HEK293 (cell line): ENCODE results near the gene NEK1.

Source experiments
- PRDM4 ChIP-seq: fragments of 450-650 bp; formaldehyde crosslinking; IDR thresholded peaks from 2 replicates; pipeline ENCODE4 v1.5.1; 2017; ENCODE audit warnings: missing biosample characterization, missing genetic modification characterization
- REPIN1 ChIP-seq: fragments of 450-650 bp; formaldehyde crosslinking; IDR thresholded peaks from 2 replicates; pipeline ENCODE4 v1.5.1; 2017; ENCODE audit warnings: missing biosample characterization, missing genetic modification characterization, low read depth
- SCRT2 ChIP-seq: fragments of 450-650 bp; formaldehyde crosslinking; IDR thresholded peaks from 2 replicates; pipeline ENCODE4 v1.5.1; 2016; ENCODE audit warnings: missing biosample characterization, missing genetic modification characterization
- TRIM28 ChIP-seq: IDR thresholded peaks from 2 replicates; pipeline ENCODE4 v1.6.1; 2011; ENCODE audit warnings: low read length, control low read depth, borderline replicate concordance
- ZBTB11 ChIP-seq: fragments of 450-650 bp; formaldehyde crosslinking; conservative IDR thresholded peaks from 2 replicates; pipeline ENCODE4 v1.5.1; 2016; ENCODE audit warnings: low read depth, missing biosample characterization, missing genetic modification characterization
- ZEB2 ChIP-seq: fragments of 450-650 bp; formaldehyde crosslinking; IDR thresholded peaks from 2 replicates; pipeline ENCODE4 v1.5.1; 2016; ENCODE audit warnings: missing biosample characterization, missing genetic modification characterization
- ZFP69B ChIP-seq: fragments of 450-650 bp; formaldehyde crosslinking; IDR thresholded peaks from 2 replicates; pipeline ENCODE4 v1.5.1; 2016; ENCODE audit warnings: missing biosample characterization, missing genetic modification characterization
- ZNF121 ChIP-seq: fragments of 450-650 bp; formaldehyde crosslinking; IDR thresholded peaks from 2 replicates; pipeline ENCODE4 v1.5.1; 2016; ENCODE audit warnings: missing biosample characterization, missing genetic modification characterization
- ZNF146 ChIP-seq: fragments of 450-650 bp; formaldehyde crosslinking; IDR thresholded peaks from 2 replicates; pipeline ENCODE4 v1.5.1; 2016; ENCODE audit warnings: missing biosample characterization, missing genetic modification characterization
- ZNF175 ChIP-seq: fragments of 450-650 bp; formaldehyde crosslinking; IDR thresholded peaks from 2 replicates; pipeline ENCODE4 v1.5.1; 2016; ENCODE audit warnings: missing biosample characterization, missing genetic modification characterization
- ZNF19 ChIP-seq: fragments of 450-650 bp; formaldehyde crosslinking; IDR thresholded peaks from 2 replicates; pipeline ENCODE4; 2016; ENCODE audit warnings: missing biosample characterization, missing genetic modification characterization, low read depth
- ZNF202 ChIP-seq: fragments of 450-650 bp; formaldehyde crosslinking; IDR thresholded peaks from 2 replicates; pipeline ENCODE4 v1.5.1; 2016; ENCODE audit warnings: missing biosample characterization, missing genetic modification characterization, borderline replicate concordance
- ZNF214 ChIP-seq: fragments of 450-650 bp; formaldehyde crosslinking; IDR thresholded peaks from 2 replicates; pipeline ENCODE4 v1.5.1; 2017; ENCODE audit warnings: missing biosample characterization, mild to moderate bottlenecking, missing genetic modification characterization, borderline replicate concordance
- ZNF23 ChIP-seq: fragments of 450-650 bp; formaldehyde crosslinking; IDR thresholded peaks from 2 replicates; pipeline ENCODE4 v1.5.1; 2016; ENCODE audit warnings: missing biosample characterization, missing genetic modification characterization, borderline replicate concordance
- ZNF280D ChIP-seq: fragments of 450-650 bp; formaldehyde crosslinking; IDR thresholded peaks from 2 replicates; pipeline ENCODE4 v1.5.1; 2016; ENCODE audit warnings: missing biosample characterization, missing genetic modification characterization
- ZNF366 ChIP-seq: fragments of 450-650 bp; formaldehyde crosslinking; conservative IDR thresholded peaks from 2 replicates; pipeline ENCODE4 v1.5.1; 2016; ENCODE audit warnings: missing biosample characterization, missing genetic modification characterization
- ZNF513 ChIP-seq: fragments of 450-650 bp; IDR thresholded peaks from 2 replicates; pipeline ENCODE4 v1.5.1; 2018; ENCODE audit warnings: missing biosample characterization, missing genetic modification characterization
- ZNF514 ChIP-seq: fragments of 450-650 bp; formaldehyde crosslinking; IDR thresholded peaks from 2 replicates; pipeline ENCODE4 v1.5.1; 2016; ENCODE audit warnings: missing biosample characterization, missing genetic modification characterization
- ZNF529 ChIP-seq: fragments of 450-650 bp; formaldehyde crosslinking; IDR thresholded peaks from 2 replicates; pipeline ENCODE4 v1.5.1; 2017; ENCODE audit warnings: missing genetic modification characterization, missing biosample characterization; ENCODE audit not compliant: insufficient replicate concordance
- ZNF548 ChIP-seq: fragments of 450-650 bp; formaldehyde crosslinking; IDR thresholded peaks from 2 replicates; pipeline ENCODE4 v1.5.1; 2016; ENCODE audit warnings: missing biosample characterization, missing genetic modification characterization
- ZNF561 ChIP-seq: fragments of 450-650 bp; IDR thresholded peaks from 2 replicates; pipeline ENCODE4 v1.5.1; 2018; ENCODE audit warnings: missing biosample characterization, missing genetic modification characterization, borderline replicate concordance
- ZNF610 ChIP-seq: fragments of 450-650 bp; formaldehyde crosslinking; IDR thresholded peaks from 2 replicates; pipeline ENCODE4 v1.5.1; 2016; ENCODE audit warnings: missing biosample characterization, missing genetic modification characterization, borderline replicate concordance
- ZNF623 ChIP-seq: fragments of 450-650 bp; formaldehyde crosslinking; IDR thresholded peaks from 2 replicates; pipeline ENCODE4 v1.5.1; 2016; ENCODE audit warnings: missing biosample characterization, missing genetic modification characterization
- ZNF664 ChIP-seq: fragments of 450-650 bp; formaldehyde crosslinking; IDR thresholded peaks from 2 replicates; pipeline ENCODE4 v1.5.1; 2016; ENCODE audit warnings: missing biosample characterization, missing genetic modification characterization
- ZNF677 ChIP-seq: fragments of 450-650 bp; IDR thresholded peaks from 2 replicates; pipeline ENCODE4 v1.5.0; 2018; ENCODE audit warnings: missing biosample characterization, mild to moderate bottlenecking, missing genetic modification characterization, moderate library complexity
- ZNF704 ChIP-seq: fragments of 450-650 bp; formaldehyde crosslinking; IDR thresholded peaks from 2 replicates; pipeline ENCODE4 v1.5.1; 2016; ENCODE audit warnings: missing biosample characterization, missing genetic modification characterization
- ZNF768 ChIP-seq: fragments of 450-650 bp; formaldehyde crosslinking; IDR thresholded peaks from 2 replicates; pipeline ENCODE4 v1.5.1; 2018; ENCODE audit warnings: missing biosample characterization, mild to moderate bottlenecking, missing genetic modification characterization
- ZSCAN30 ChIP-seq: fragments of 450-650 bp; IDR thresholded peaks from 2 replicates; pipeline ENCODE4 v1.5.1; 2018; ENCODE audit warnings: missing biosample characterization, mild to moderate bottlenecking, missing genetic modification characterization, moderate library complexity

Gene NEK1

GRCh38 chr4:169659716-169660670 is 47.6 kb upstream of the NEK1 start (continued):
- TF ChIP-seq PRDM4 (tag by site-specific recombination) (peak; percentile 70; the same call in 1 of the 2 replicates), ZSCAN30 (no peak), TRIM28 (peak; percentile 91), ZBTB11 (no peak), ZNF23 (tag by site-specific recombination) (no peak), ZNF366 (tag by site-specific recombination) (peak; percentile 36; the same call in 1 of the 2 replicates), ZNF514 (tag by site-specific recombination) (no peak), ZNF768 (tag by site-specific recombination) (no peak), ZNF704 (tag by site-specific recombination) (no peak), REPIN1 (tag by site-specific recombination) (no peak), ZNF121 (tag by site-specific recombination) (no peak), ZFP69B (peak; percentile 54), ZNF561 (tag by site-specific recombination) (no peak; the same call in none of the 2 replicates), ZNF202 (tag by site-specific recombination) (no peak), ZNF280D (tag by site-specific recombination) (no peak), ZNF175 (tag by site-specific recombination) (no peak), ZNF146 (tag by site-specific recombination) (no peak), ZNF677 (tag by site-specific recombination) (no peak), ZNF214 (tag by site-specific recombination) (no peak), ZNF19 (no peak), ZEB2 (tag by site-specific recombination) (0 out of 2 replicates have a peak, but pooled peaks have one; percentile 61), ZNF513 (tag by site-specific recombination) (no peak), ZNF664 (tag by site-specific recombination) (no peak), ZNF529 (tag by site-specific recombination) (no peak), SCRT2 (tag by site-specific recombination) (0 out of 2 replicates have a peak, but pooled peaks have one; percentile 11), ZNF548 (no peak), ZNF623 (tag by site-specific recombination) (no peak), ZNF610 (tag by site-specific recombination) (no peak)
